Neural cell (in vitro differentiated cells): ENCODE results near the gene MMAB.

Experiments
- CTCF ChIP-seq: fragments of 450-650 bp; IDR thresholded peaks from 2 replicates; pipeline ENCODE4 v1.5.1; 2014; ENCODE audit warnings: antibody characterized with exemption, mild to moderate bottlenecking, moderate library complexity; ENCODE audit not compliant: poor library complexity, severe bottlenecking
- EZH2 ChIP-seq: fragments of 200-600, 300-800 bp; shearing (Covaris generic), sonication (generic); IDR thresholded peaks from 2 replicates; pipeline ENCODE4 v1.6.1; 2014; ENCODE audit warnings: antibody characterized with exemption, low read length, borderline replicate concordance, mild to moderate bottlenecking; ENCODE audit not compliant: insufficient read depth, poor library complexity, severe bottlenecking
- RAD21 ChIP-seq: fragments of 450-650 bp; conservative IDR thresholded peaks from 2 replicates; pipeline ENCODE4 v1.6.1; 2014; ENCODE audit warnings: antibody characterized with exemption, mild to moderate bottlenecking, moderate library complexity
- TAF1 ChIP-seq: IDR thresholded peaks from 2 replicates; pipeline ENCODE4 v1.6.1; 2012; ENCODE audit warnings: low read depth

GRCh38 chr12:109554761-109555160 is 18.5 kb downstream of the MMAB start:
- no peak for TF ChIP-seq CTCF
- TF ChIP-seq TAF1: no peak
- no peak for TF ChIP-seq RAD21
- TF ChIP-seq EZH2: no peak
